Hematopoietic multipotent progenitor cell treated with erythropoietin and hydrocortisone succinate and interleukin-3 and kit ligand, for 17 days (in vitro differentiated cells): Measurements from ENCODE around the gene SYT14.
"Not testable (repeated sequence)": the region's sequence is repeated elsewhere in the genome, so short reads cannot be mapped to it uniquely, and the experiment has no call there.

ENCODE experiments used
- DNase-seq: peaks from one replicate; pipeline ENCODE4 v3.0.0-alpha.2; 2015; ENCODE audit warnings: low spot score

SYT14 gene

GRCh38 chr1:209937996-209938959, at the start of gene SYT14:
TSS of gene SYT14 (plus strand) at chr1:209938217. CDS start at chr1:209938265, 48 bp downstream.
- no peak for DNase-seq

- not testable (repeated sequence) for DNase-seq
Measured at GRCh38 chr1:209888291-209889076, 49.5 kb upstream of the SYT14 start.

GRCh38 chr1:209889077-209889418, 49.0 kb upstream of the SYT14 start:
- no peak for DNase-seq

GRCh38 chr1:209890641-209891330, 47.2 kb upstream of the SYT14 start:
- DNase-seq, result no peak

GRCh38 chr1:209893751-209894150, 44.3 kb upstream of the SYT14 start:
- DNase-seq, result no peak

GRCh38 chr1:209895709-209896108, 42.3 kb upstream of the SYT14 start:
- no peak for DNase-seq

GRCh38 chr1:209896346-209896745, 41.7 kb upstream of the SYT14 start:
- DNase-seq, result no peak

- DNase-seq, result not testable (repeated sequence)
Measured at GRCh38 chr1:209898271-209898670, 39.7 kb upstream of the SYT14 start.

GRCh38 chr1:209898851-209899250, 39.2 kb upstream of the SYT14 start:
- not testable (repeated sequence) for DNase-seq

- no peak for DNase-seq
Measured at GRCh38 chr1:209899948-209900347, 38.1 kb upstream of the SYT14 start.

GRCh38 chr1:209900734-209901133, 37.3 kb upstream of the SYT14 start:
- no peak for DNase-seq

GRCh38 chr1:209901211-209901610, 36.8 kb upstream of the SYT14 start:
- DNase-seq, result no peak

GRCh38 chr1:209904774-209905173, 33.2 kb upstream of the SYT14 start:
- not testable (repeated sequence) for DNase-seq

- no peak for DNase-seq
Measured at GRCh38 chr1:209911746-209912145, 26.3 kb upstream of the SYT14 start.

- DNase-seq, result no peak
Measured at GRCh38 chr1:209912306-209912705, 25.7 kb upstream of the SYT14 start.

GRCh38 chr1:209919637-209920036, 18.4 kb upstream of the SYT14 start:
- not testable (repeated sequence) for DNase-seq

GRCh38 chr1:209920844-209921243, 17.2 kb upstream of the SYT14 start:
- DNase-seq, result no peak

- no peak for DNase-seq
Measured at GRCh38 chr1:209924390-209924789, 13.6 kb upstream of the SYT14 start.

GRCh38 chr1:209926045-209926444, 12.0 kb upstream of the SYT14 start:
- DNase-seq, result no peak

GRCh38 chr1:209927466-209927865, 10.6 kb upstream of the SYT14 start:
- no peak for DNase-seq

GRCh38 chr1:209929751-209930150, 8.3 kb upstream of the SYT14 start:
- DNase-seq, result no peak

- DNase-seq, result no peak
Measured at GRCh38 chr1:209931141-209931540, 6.9 kb upstream of the SYT14 start.
